IPS-11a (cell line): ENCODE data around the gene ADGRF4.

Experiments
- H3K4me3 ChIP-seq: one replicate; pipeline ENCODE4 v1.5.1; 2013; ENCODE audit warnings: low read depth, low read length, control low read depth

ADGRF4 gene

GRCh38 chr6:47681201-47681990 is 17.0 kb upstream of the ADGRF4 start:
- no peak overlapping the region for H3K4me3 ChIP-seq

GRCh38 chr6:47686411-47686810 is 12.0 kb upstream of the ADGRF4 start:
- no peak overlapping the region for H3K4me3 ChIP-seq

GRCh38 chr6:47687432-47687831 is 10.9 kb upstream of the ADGRF4 start:
- no peak overlapping the region for H3K4me3 ChIP-seq

GRCh38 chr6:47690214-47690613 is 8.2 kb upstream of the ADGRF4 start:
- no peak overlapping the region for H3K4me3 ChIP-seq

- no peak overlapping the region for H3K4me3 ChIP-seq
Measured at GRCh38 chr6:47690791-47691190, 7.6 kb upstream of the ADGRF4 start.

- no peak overlapping the region for H3K4me3 ChIP-seq
Measured at GRCh38 chr6:47697925-47698324, 455 bp upstream of the ADGRF4 start.

- H3K4me3 ChIP-seq, result no peak overlapping the region
Measured at GRCh38 chr6:47700053-47700452, 1.7 kb downstream of the ADGRF4 start.

- no peak overlapping the region for H3K4me3 ChIP-seq
Measured at GRCh38 chr6:47700596-47700995, 2.2 kb downstream of the ADGRF4 start.

- no peak overlapping the region for H3K4me3 ChIP-seq
Measured at GRCh38 chr6:47701363-47701762, 3.0 kb downstream of the ADGRF4 start.

GRCh38 chr6:47709160-47709559 is 10.8 kb downstream of the ADGRF4 start:
- no peak overlapping the region for H3K4me3 ChIP-seq

- H3K4me3 ChIP-seq, result no peak overlapping the region
Measured at GRCh38 chr6:47710295-47710694, 11.9 kb downstream of the ADGRF4 start.

GRCh38 chr6:47713200-47713599 is 14.8 kb downstream of the ADGRF4 start:
- no peak overlapping the region for H3K4me3 ChIP-seq

- no peak overlapping the region for H3K4me3 ChIP-seq
Measured at GRCh38 chr6:47714802-47715201, 16.4 kb downstream of the ADGRF4 start.

- no peak overlapping the region for H3K4me3 ChIP-seq
Measured at GRCh38 chr6:47715782-47716181, 17.4 kb downstream of the ADGRF4 start.

- H3K4me3 ChIP-seq, result no peak overlapping the region
Measured at GRCh38 chr6:47716207-47716606, 17.8 kb downstream of the ADGRF4 start.

GRCh38 chr6:47718571-47718970 is 20.2 kb downstream of the ADGRF4 start:
- H3K4me3 ChIP-seq, result no peak overlapping the region

GRCh38 chr6:47721189-47721588 is 22.8 kb downstream of the ADGRF4 start:
- no peak overlapping the region for H3K4me3 ChIP-seq

GRCh38 chr6:47722194-47722593 is 23.8 kb downstream of the ADGRF4 start:
- no peak overlapping the region for H3K4me3 ChIP-seq

- no peak overlapping the region for H3K4me3 ChIP-seq
Measured at GRCh38 chr6:47724300-47724699, 25.9 kb downstream of the ADGRF4 start.

- H3K4me3 ChIP-seq, result no peak overlapping the region
Measured at GRCh38 chr6:47727391-47727790, 29.0 kb downstream of the ADGRF4 start.

GRCh38 chr6:47729019-47729418 is 30.6 kb downstream of the ADGRF4 start:
- no peak overlapping the region for H3K4me3 ChIP-seq

- H3K4me3 ChIP-seq, result no peak overlapping the region
Measured at GRCh38 chr6:47729457-47729856, 31.1 kb downstream of the ADGRF4 start.
